ENCODE data around the gene BCR. TPM values are rescaled to one million over a fixed set of nuclear protein-coding genes. Genes with fewer than 3 reads are reported as not detected.
"Not testable (repeated sequence)": the region's sequence is repeated elsewhere in the genome, so short reads cannot be mapped to it uniquely, and the experiment has no call there.

BCR gene
- total RNA-seq, 3 donors from 2014 or later, result 25.3 to 44.6 (median 35.1) TPM

DNA sequence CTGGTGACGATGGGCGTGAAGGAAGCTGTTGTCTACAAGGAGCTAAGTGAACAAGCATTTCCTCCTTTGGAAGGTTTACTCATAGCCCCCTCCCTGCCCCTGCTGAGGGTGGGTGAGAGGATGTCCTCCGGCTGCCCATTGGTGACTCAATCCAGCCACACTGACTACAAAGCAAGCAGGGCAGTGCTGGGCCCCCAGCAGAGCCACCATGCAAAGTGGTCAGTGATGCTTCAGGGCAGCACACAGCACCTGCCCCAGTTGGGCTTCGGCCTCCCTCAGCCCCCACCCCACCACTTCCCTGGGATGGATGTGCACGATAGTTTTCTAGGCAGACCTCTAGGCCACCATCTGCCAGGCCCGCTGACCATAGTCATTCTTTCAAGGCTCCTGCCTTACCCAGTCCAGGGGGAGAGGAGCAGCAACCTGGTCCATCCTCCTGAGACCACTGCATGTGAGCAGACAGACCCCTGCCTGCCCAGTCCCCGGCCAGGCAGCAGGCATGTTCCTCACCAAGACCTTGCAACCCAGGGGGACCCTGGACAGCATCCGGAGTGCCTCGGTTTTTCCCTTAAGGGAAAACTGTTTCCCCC, 125.1 kb downstream of the BCR start:
- TF ChIP-seq POLR2AphosphoS5 (IDR thresholded peaks at IDR 0.05), result peak in 1 of 3 donors; percentile 19
- TF ChIP-seq, protein P1, sequence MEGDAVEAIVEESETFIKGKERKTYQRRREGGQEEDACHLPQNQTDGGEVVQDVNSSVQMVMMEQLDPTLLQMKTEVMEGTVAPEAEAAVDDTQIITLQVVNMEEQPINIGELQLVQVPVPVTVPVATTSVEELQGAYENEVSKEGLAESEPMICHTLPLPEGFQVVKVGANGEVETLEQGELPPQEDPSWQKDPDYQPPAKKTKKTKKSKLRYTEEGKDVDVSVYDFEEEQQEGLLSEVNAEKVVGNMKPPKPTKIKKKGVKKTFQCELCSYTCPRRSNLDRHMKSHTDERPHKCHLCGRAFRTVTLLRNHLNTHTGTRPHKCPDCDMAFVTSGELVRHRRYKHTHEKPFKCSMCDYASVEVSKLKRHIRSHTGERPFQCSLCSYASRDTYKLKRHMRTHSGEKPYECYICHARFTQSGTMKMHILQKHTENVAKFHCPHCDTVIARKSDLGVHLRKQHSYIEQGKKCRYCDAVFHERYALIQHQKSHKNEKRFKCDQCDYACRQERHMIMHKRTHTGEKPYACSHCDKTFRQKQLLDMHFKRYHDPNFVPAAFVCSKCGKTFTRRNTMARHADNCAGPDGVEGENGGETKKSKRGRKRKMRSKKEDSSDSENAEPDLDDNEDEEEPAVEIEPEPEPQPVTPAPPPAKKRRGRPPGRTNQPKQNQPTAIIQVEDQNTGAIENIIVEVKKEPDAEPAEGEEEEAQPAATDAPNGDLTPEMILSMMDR (IDR thresholded peaks at IDR 0.05), result no peak
- H3K36me3 ChIP-seq, result no peaks in the 10 kb centered on the region
- intact Hi-C loops (cut with DNase I; ENCODE audit: low total_unique reads), result no loop called here
- H3K4me1 ChIP-seq, result no peaks in the 10 kb centered on the region
- no peak overlapping the region for H3K4me3 ChIP-seq
- DNase-seq (ENCODE audit: low spot score in 2 of 2), result peak in 1 of 2 donors; percentile 51
- H3K27ac ChIP-seq, result peak overlapping the region; percentile 68 to 85
- H3K27me3 ChIP-seq, result no peaks in the 10 kb centered on the region
- no peaks in the 10 kb centered on the region for H3K9me3 ChIP-seq

DNA sequence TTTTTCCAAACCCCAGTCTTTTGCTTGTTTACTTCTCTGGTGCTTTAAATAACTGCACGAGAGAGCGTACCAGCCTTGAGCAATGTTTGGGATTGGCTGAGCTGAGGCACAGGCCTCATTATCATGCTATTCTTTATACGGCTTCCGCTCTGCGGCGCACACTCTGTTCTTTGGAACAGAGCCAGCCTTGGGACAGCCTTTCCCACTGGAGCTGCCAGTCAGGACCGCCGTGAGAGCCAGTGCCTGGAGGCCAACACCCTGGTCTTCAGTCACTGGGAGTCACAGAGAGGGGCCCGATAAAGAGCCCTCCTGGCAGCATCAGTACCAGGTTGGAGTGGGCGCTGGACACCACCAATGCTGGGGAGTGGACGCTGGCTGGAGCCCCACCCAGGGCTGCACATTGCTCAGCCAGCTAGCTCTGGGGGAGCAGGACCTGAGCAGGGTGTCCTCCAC, 125.6 kb downstream of the BCR start:
- Histone ChIP-seq H3K27ac (peak overlapping the region; percentile 68 to 90), H3K4me1 (no peaks in the 10 kb centered on the region), H3K4me3 (no peak overlapping the region), H3K27me3 (no peaks in the 10 kb centered on the region), H3K9me3 (no peaks in the 10 kb centered on the region), H3K36me3 (no peaks in the 10 kb centered on the region)
- TF ChIP-seq POLR2AphosphoS5 (IDR thresholded peaks at IDR 0.05) (peak in 2 of 3 donors; percentile 12 to 15), POLR2A (IDR thresholded peaks at IDR 0.05) (no peak)
- intact Hi-C loops (cut with DNase I; ENCODE audit: low total_unique reads), result no loop called here
- DNase-seq (ENCODE audit: low spot score in 2 of 2), result peak in 1 of 2 donors; percentile 55

DNA sequence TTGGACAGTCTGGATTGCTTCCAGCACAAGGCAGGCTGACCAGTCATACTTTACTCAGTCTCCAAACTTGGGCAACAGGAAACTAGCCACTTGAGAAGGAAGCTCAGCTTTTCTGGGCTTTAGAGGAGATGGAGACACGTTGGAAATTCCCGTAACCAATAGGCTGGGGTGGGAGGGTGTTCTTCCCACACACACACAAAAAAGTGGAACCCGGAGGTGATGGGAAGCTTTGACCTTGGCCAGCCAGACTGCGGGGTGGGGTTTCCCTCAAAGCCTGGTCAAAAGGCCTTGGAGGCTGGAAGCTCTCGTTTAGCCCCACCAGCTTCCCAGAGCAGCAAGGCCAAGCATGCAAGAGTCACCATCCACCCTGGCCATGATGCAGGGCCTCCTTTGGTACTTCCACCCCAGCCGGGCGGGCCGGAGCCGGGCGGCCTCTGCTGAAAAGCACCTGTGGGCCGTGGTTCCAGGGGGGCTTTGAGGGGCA, 126.2 kb downstream of the BCR start:
- H3K27ac ChIP-seq, result peak overlapping the region; percentile 9 to 90
- TF ChIP-seq, protein P1 (IDR thresholded peaks at IDR 0.05), result no peak
- TF ChIP-seq POLR2A (IDR thresholded peaks at IDR 0.05) (no peak), POLR2AphosphoS5 (IDR thresholded peaks at IDR 0.05) (no peak)
- H3K27me3 ChIP-seq, result no peaks in the 10 kb centered on the region
- peak in 1 of 2 donors; percentile 46 for DNase-seq (ENCODE audit: low spot score in 2 of 2)
- H3K9me3 ChIP-seq, result no peaks in the 10 kb centered on the region
- no peak overlapping the region for H3K4me3 ChIP-seq
- H3K36me3 ChIP-seq, result no peaks in the 10 kb centered on the region
- no peaks in the 10 kb centered on the region for H3K4me1 ChIP-seq
- intact Hi-C loops (cut with DNase I; ENCODE audit: low total_unique reads), result no loop called here

DNA sequence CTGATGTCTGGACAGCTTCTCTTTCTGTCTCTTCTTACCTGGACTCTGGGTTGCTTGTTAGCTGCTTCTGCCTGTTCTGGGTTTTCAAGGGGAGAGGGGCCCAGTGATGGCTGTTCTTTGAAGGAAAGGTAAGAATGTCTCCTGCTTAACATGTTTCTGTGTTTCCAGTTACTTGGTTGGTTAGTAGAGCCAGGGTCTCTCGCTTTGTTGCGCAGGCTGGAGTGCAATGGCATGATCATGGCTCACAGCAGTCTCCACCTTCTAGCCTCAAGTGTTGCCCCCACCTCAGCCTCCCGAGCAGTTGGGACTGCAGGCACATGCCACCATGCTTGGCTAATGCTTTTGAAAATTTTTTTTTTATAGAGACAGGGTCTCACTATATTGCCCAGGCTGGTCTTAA, 126.6 kb downstream of the BCR start:
- intact Hi-C loops (cut with DNase I; ENCODE audit: low total_unique reads), result no loop called here

DNA sequence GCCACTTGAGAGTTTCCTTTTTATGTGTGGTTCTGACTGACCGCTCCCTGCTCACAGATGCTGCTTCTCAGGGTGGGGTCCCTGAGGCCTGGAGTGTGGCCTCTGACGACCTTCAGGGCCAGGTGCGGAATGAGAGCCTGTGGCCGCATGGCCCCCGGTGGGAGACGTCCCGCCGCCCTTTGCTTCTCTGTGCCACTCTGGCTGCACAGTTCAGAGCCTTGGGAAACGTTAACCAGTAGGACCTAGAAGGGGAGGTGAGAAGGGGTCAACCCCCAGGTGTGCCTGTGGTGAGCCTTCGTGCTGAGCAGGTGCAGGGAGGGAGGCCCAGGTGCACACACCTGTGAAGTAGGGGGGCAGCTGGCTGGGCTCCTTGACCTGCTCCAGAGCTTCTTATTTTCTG, 127.2 kb downstream of the BCR start:
- DNase-seq (ENCODE audit: low spot score in 2 of 2), result peak in 1 of 2 donors; percentile 17
- H3K36me3 ChIP-seq; H3K4me3 ChIP-seq; H3K27ac ChIP-seq; H3K9me3 ChIP-seq; intact Hi-C loops (cut with DNase I; ENCODE audit: low total_unique reads); H3K4me1 ChIP-seq; H3K27me3 ChIP-seq: not testable (repeated sequence)

More for the DNA sequence above, 126.6 kb downstream of the BCR start:
- H3K4me3 ChIP-seq, result no peak overlapping the region
- H3K4me1 ChIP-seq, result no peaks in the 10 kb centered on the region
- peak overlapping the region in 1 of 2 donors; percentile 90 for H3K27ac ChIP-seq
- DNase-seq (ENCODE audit: low spot score in 2 of 2), result no peak
- TF ChIP-seq, protein P1 (IDR thresholded peaks at IDR 0.05), result no peak
- TF ChIP-seq POLR2A (IDR thresholded peaks at IDR 0.05) (no peak), POLR2AphosphoS5 (IDR thresholded peaks at IDR 0.05) (no peak)
- no peaks in the 10 kb centered on the region for H3K36me3 ChIP-seq
- no peaks in the 10 kb centered on the region for H3K27me3 ChIP-seq
- no peaks in the 10 kb centered on the region for H3K9me3 ChIP-seq

DNA sequence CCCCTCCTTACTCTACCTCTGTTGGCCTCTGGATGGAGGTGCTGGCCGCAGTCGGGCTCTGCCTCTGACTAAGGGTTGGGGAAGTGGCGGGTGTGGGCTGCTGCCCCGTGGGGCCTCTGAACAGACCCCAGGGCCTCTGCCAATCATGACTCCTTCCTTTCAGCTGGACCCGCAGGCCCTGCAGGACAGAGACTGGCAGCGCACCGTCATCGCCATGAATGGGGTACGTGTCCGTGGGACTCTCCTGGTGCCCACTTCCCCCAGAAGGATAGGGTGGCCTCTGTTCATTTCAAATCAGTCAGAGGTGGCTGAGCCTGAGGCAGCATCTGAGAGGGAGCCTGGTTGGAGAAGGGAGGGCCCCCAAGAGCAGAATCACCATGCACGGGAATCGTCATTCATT, 129.0 kb downstream of the BCR start:
- intact Hi-C loops (cut with DNase I; ENCODE audit: low total_unique reads); H3K4me1 ChIP-seq; H3K36me3 ChIP-seq; H3K4me3 ChIP-seq; H3K9me3 ChIP-seq; H3K27ac ChIP-seq; H3K27me3 ChIP-seq: not testable (repeated sequence)
- peak in 1 of 2 donors; percentile 35 for DNase-seq (ENCODE audit: low spot score in 2 of 2)

DNA sequence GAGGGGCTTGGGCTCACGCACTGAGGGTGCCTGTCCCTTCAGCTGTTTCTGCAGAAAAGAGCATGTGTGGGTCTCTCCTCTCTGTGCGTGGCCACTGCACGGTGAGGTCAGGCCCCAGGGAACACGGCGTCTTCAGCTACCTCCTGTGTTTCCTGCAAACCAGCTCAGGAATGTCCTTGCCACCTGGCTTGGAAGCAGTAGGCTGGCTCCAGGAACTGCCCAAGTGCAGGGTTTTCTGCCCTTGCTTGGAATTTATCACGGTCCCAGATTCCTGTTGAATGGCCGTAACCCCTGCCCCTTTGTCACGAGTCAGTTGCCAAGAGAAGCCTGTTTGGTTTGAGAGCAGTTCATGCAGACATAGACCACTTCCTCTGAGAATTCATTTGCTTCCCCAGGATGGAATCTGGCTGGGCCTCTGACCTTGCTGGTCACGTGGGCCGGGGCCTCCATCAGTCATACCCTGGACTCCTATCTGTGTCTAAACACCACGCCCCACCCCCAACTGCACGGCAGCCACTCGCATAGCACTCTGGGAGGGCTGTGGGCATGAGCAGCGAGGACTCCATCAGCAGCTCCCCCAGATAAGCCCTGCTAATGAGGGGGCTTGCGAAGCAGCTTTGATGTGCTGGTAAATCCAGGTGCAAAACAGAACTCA, 130.3 kb downstream of the BCR start:
- H3K4me1 ChIP-seq; H3K27me3 ChIP-seq; H3K9me3 ChIP-seq; H3K4me3 ChIP-seq; H3K36me3 ChIP-seq; intact Hi-C loops (cut with DNase I; ENCODE audit: low total_unique reads); H3K27ac ChIP-seq: not testable (repeated sequence)
- DNase-seq (ENCODE audit: low spot score in 2 of 2), result peak in 1 of 2 donors; percentile 15

DNA sequence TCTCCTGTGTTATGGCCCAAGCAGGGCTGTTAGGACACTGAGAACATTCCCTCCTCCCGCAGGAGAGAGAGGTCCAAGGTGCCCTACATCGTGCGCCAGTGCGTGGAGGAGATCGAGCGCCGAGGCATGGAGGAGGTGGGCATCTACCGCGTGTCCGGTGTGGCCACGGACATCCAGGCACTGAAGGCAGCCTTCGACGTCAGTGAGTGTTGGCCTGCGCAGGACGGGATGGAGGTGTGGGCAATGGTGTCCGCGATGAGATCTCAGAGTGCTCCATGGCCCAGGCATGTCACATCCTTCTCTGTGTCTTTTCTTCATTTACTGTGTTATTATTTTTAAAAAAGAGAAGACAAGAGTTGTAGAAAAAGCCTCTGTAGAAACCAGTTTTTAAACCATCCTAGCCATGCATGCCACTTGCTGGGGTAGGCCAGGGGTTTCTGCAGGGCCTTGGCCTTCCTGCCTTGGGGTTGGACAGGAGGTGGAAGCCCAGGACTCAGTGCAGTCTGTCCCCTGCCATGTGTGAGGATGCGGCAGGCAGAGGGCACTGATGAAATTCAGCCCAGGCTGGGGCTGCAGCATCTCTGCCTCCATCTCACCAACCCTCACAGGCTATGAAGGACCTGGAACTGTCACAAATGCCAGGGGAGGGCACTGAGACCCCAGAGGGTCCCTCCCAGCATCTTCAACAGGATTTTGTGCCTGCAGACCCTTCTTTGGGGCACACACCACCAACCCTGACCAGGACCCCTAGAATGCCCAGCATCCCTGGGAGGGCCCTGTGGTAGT, 131.5 kb downstream of the BCR start:
- H3K4me3 ChIP-seq; intact Hi-C loops (cut with DNase I; ENCODE audit: low total_unique reads); H3K27me3 ChIP-seq; H3K4me1 ChIP-seq; H3K9me3 ChIP-seq; H3K36me3 ChIP-seq; H3K27ac ChIP-seq: not testable (repeated sequence)
- DNase-seq (ENCODE audit: low spot score in 2 of 2), result peak in 1 of 2 donors; percentile 2
